ENCODE results near the gene ZFP14. TPM values are rescaled to one million over a fixed set of nuclear protein-coding genes. Genes with fewer than 3 reads are reported as not detected.

Gene ZFP14
- total RNA-seq (2022) (3.5 and 4.0 TPM in 2 replicates), Bru-seq, nascent RNA (percentile 53 among the genes with signal in this experiment), BruChase-seq, experiment 1, labeled RNA remaining after a 2-hour chase (percentile 61 among the genes with signal in this experiment), BruChase-seq, experiment 2, labeled RNA remaining after a 6-hour chase (percentile 53 among the genes with signal in this experiment)
- long read RNA-seq, partial matches to known transcripts, result 1 of 4 reads
- long read RNA-seq, other reads (novel, unspliced or antisense), result 3 of 4 reads

DNA sequence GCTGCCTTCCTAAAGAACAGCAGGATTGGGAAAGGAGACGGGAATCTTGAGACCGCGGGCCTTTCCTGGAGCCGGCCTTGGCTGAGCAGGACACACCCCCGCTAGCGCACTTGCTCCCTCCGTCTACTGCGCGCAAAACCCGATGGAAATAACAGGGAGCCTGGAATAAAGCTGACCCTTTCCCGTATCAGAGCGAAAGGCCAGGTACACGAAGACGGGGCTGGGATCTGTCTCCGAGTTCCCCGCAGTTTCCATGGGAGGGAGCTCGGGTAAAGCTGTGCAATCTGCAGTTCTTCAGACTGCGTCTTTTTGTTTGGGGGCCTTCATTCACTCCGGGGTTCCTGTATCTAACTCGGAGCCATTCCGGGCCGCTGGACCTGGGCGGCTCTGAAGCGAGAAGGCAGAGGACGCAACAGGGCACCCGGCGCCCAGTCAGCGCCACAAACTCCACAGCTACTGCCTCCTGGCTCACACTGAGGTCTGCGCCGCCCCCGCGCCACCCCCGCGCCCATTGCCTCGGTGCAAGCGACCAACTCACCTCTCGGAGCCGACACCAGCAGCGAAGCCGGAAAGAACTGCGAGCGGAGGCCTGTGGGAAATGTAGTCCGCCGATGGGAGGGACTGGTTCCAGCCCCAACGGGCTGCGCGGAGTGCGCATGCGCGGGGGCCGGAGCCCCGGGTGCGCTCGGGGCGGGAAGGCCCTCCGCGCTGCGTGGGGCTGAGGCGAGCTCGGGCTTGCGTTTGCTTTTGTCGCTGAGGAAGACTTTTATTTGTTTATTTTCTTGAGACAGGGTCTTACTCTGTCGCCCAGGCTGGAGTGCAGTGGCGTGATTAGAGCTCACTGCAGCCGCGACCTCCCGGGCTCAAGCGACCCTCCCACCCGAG, at the start of gene ZFP14:
TSS of gene ZFP14 (minus strand) at position 577 of the 885 bp plus-strand sequence. CDS start 11,309 bp downstream, outside the sequence.
- intact Hi-C loops (cut with micrococcal nuclease; ENCODE audit: unreplicated experiment), result loop anchor here (1.0 kb wide), 2 partner anchors 110 to 194 kb away; partner anchors contain the start of genes ZNF529 and ZNF566

DNA sequence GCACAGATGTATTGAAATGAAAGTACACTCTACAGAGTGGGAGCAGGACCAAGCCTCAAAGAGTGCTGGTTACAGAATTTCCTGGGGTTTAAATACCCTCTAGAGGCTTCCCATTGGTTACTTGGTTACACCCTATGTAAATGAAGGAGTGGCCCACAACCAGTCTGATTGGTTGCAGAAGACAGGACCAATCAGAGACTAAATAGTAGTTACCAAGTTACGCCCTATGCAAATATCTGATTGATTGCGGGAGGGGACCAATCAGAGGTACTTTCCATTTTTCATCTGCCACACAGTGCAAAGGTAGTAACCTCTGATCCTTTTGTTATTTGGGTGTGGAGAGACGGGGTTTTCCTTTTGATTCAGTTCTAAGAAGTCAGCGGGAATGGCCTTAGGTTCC, 44.9 kb upstream of the ZFP14 start:
- H3K36me3 ChIP-seq (ENCODE audit: control insufficient read depth, insufficient read depth, low read length), result no peaks in the 10 kb centered on the region
- CTCF ChIA-PET, result no interaction called here
- Mint-ChIP-seq H3K27ac (ENCODE audit: unreplicated experiment) (no peak overlapping the region), H3K4me1 (ENCODE audit: low read depth, unreplicated experiment) (no peaks in the 10 kb centered on the region), H3K27me3 (ENCODE audit: insufficient read depth, unreplicated experiment) (no peaks in the 10 kb centered on the region), H3K9me3 (ENCODE audit: unreplicated experiment) (peaks cover 22% of the 10 kb centered on the region), H3K4me3 (ENCODE audit: unreplicated experiment) (no peak overlapping the region), H3K36me3 (ENCODE audit: insufficient read depth, unreplicated experiment) (no peaks in the 10 kb centered on the region)
- no peaks in the 10 kb centered on the region for H3K27me3 ChIP-seq (replicated peaks; ENCODE audit: control insufficient read depth, insufficient read depth, low read length)
- H3K4me3 ChIP-seq (ENCODE audit: low read depth, low read length), result no peak overlapping the region
- POLR2A ChIA-PET, result no interaction called here
- intact Hi-C loops (cut with micrococcal nuclease; ENCODE audit: unreplicated experiment), result no loop called here
- DNase-seq, result no peak
- peaks cover 16% of the 10 kb centered on the region for H3K9me3 ChIP-seq
- H3K4me1 ChIP-seq, result no peaks in the 10 kb centered on the region
- TF ChIP-seq, protein P1, sequence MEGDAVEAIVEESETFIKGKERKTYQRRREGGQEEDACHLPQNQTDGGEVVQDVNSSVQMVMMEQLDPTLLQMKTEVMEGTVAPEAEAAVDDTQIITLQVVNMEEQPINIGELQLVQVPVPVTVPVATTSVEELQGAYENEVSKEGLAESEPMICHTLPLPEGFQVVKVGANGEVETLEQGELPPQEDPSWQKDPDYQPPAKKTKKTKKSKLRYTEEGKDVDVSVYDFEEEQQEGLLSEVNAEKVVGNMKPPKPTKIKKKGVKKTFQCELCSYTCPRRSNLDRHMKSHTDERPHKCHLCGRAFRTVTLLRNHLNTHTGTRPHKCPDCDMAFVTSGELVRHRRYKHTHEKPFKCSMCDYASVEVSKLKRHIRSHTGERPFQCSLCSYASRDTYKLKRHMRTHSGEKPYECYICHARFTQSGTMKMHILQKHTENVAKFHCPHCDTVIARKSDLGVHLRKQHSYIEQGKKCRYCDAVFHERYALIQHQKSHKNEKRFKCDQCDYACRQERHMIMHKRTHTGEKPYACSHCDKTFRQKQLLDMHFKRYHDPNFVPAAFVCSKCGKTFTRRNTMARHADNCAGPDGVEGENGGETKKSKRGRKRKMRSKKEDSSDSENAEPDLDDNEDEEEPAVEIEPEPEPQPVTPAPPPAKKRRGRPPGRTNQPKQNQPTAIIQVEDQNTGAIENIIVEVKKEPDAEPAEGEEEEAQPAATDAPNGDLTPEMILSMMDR (IDR thresholded peaks at IDR 0.05; ENCODE audit: insufficient read depth in 1 of 2, low read depth in 1 of 2, low read length in 1 of 2, severe bottlenecking in 1 of 2, unreplicated experiment in 1 of 2), result no peak
- BruUV-seq (replicated peaks), result no TSS peak

More for the DNA sequence above, at the start of gene ZFP14:
- Mint-ChIP-seq H3K36me3 (ENCODE audit: insufficient read depth, unreplicated experiment) (peaks cover 7% of the 10 kb centered on the region), H3K4me1 (ENCODE audit: low read depth, unreplicated experiment) (peaks cover 8% of the 10 kb centered on the region), H3K27me3 (ENCODE audit: insufficient read depth, unreplicated experiment) (no peaks in the 10 kb centered on the region), H3K27ac (ENCODE audit: unreplicated experiment) (peak within 1 kb of the TSS; percentile 93), H3K4me3 (ENCODE audit: unreplicated experiment) (peak within 1 kb of the TSS; percentile 94), H3K9me3 (ENCODE audit: unreplicated experiment) (no peaks in the 10 kb centered on the region)
- DNase-seq, result peak; percentile 96 to 97
- ChIA-PET CTCF (interaction anchor here (1.2 kb wide), 1 partner anchor 110 kb away, joined by 3 read pairs; the partner anchor contains the start of gene ZNF566), POLR2A (interaction anchor here (0.8 to 1.3 kb wide), 2 partner anchors 111 to 164 kb away, joined by 3 to 7 read pairs; partner anchors contain the start of genes ZNF146, ZNF565 and ZNF566)
- BruUV-seq (replicated peaks), result no TSS peak
- no peaks in the 10 kb centered on the region for H3K27me3 ChIP-seq (replicated peaks; ENCODE audit: control insufficient read depth, insufficient read depth, low read length)
- TF ChIP-seq, protein P1 (IDR thresholded peaks at IDR 0.05; ENCODE audit: insufficient read depth in 1 of 2, low read depth in 1 of 2, low read length in 1 of 2, severe bottlenecking in 1 of 2, unreplicated experiment in 1 of 2), result peak in 1 of 2 experiments; percentile 35
- peak within 1 kb of the TSS; percentile 94 for H3K4me3 ChIP-seq (ENCODE audit: low read depth, low read length)
- no peaks in the 10 kb centered on the region for H3K36me3 ChIP-seq (ENCODE audit: control insufficient read depth, insufficient read depth, low read length)
- peaks cover 5% of the 10 kb centered on the region for H3K4me1 ChIP-seq
- H3K9me3 ChIP-seq, result peaks cover 23% of the 10 kb centered on the region

DNA sequence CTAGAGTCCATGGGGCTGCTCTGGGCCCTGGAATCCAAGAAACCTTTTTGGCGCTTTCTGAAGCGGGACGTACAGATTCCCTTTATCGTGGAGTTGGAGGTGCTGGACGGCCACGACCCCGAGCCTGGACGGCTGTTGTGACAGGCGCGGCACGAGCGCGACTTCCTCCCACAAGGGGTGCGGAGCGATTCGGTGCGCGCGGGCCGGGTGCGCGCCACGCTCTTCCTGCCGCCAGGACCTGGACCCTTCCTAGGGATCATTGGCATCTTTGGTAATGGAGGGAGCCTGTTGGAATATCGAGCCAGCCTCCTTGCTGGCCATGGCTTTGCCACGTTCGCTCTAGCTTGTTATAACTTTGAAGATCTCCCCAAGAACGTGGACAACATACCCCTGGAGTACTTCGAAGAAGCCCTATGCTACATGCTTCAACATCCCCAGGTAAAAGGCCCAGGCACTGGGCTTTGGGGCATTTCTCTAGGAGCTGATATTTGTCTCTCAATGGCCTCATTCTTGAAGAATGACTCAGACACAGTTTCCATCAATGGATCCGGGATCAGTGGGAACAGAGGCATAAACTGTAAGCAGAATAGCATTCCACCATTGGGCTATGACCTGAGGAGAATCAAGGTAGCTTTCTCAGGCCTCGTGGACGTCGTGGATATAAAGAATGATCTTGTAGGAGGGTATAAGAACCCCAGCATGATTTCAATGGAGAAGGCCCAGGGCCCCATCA, 42.9 kb upstream of the ZFP14 start:
- Histone ChIP-seq H3K4me1 (no peaks in the 10 kb centered on the region), H3K36me3 (ENCODE audit: control insufficient read depth, insufficient read depth, low read length) (no peaks in the 10 kb centered on the region), H3K4me3 (ENCODE audit: low read depth, low read length) (no peak overlapping the region), H3K9me3 (peaks cover 11% of the 10 kb centered on the region), H3K27me3 (replicated peaks; ENCODE audit: control insufficient read depth, insufficient read depth, low read length) (no peaks in the 10 kb centered on the region)
- ChIA-PET CTCF (no interaction called here), POLR2A (no interaction called here)
- H3K9me3 Mint-ChIP-seq (ENCODE audit: unreplicated experiment), result peaks cover 16% of the 10 kb centered on the region
- intact Hi-C loops (cut with micrococcal nuclease; ENCODE audit: unreplicated experiment), result no loop called here
- peaks cover 9% of the 10 kb centered on the region for H3K36me3 Mint-ChIP-seq (ENCODE audit: insufficient read depth, unreplicated experiment)
- H3K4me3 Mint-ChIP-seq (ENCODE audit: unreplicated experiment), result no peak overlapping the region
- no TSS peak for BruUV-seq (replicated peaks)
- H3K27me3 Mint-ChIP-seq (ENCODE audit: insufficient read depth, unreplicated experiment), result no peaks in the 10 kb centered on the region
- H3K4me1 Mint-ChIP-seq (ENCODE audit: low read depth, unreplicated experiment), result no peaks in the 10 kb centered on the region
- no peak overlapping the region for H3K27ac Mint-ChIP-seq (ENCODE audit: unreplicated experiment)
- no peak for DNase-seq
- TF ChIP-seq, protein P1 (IDR thresholded peaks at IDR 0.05; ENCODE audit: insufficient read depth in 1 of 2, low read depth in 1 of 2, low read length in 1 of 2, severe bottlenecking in 1 of 2, unreplicated experiment in 1 of 2), result no peak
